ENCODE data around the gene PRPF6.

The PRPF6 gene

GRCh38 chr20:63945031-63945658, 35.8 kb upstream of the PRPF6 start:
- DNase-seq (ENCODE audit: low spot score) = no peak

GRCh38 chr20:63945921-63946920, 34.7 kb upstream of the PRPF6 start:
- no peak for DNase-seq (ENCODE audit: low spot score)

- DNase-seq (ENCODE audit: low spot score) = no peak
Measured at GRCh38 chr20:63946986-63947637, 33.8 kb upstream of the PRPF6 start.

- DNase-seq (ENCODE audit: low spot score) = peak; percentile 22
Measured at GRCh38 chr20:63947638-63948456, 33.1 kb upstream of the PRPF6 start.

- no peak for DNase-seq (ENCODE audit: low spot score)
Measured at GRCh38 chr20:63950701-63951397, 30.1 kb upstream of the PRPF6 start.

- no peak for DNase-seq (ENCODE audit: low spot score)
Measured at GRCh38 chr20:63951398-63952209, 29.3 kb upstream of the PRPF6 start.

- DNase-seq (ENCODE audit: low spot score) = no peak
Measured at GRCh38 chr20:63952210-63952535, 28.8 kb upstream of the PRPF6 start.

- DNase-seq (ENCODE audit: low spot score) = no peak
Measured at GRCh38 chr20:63952769-63953168, 28.2 kb upstream of the PRPF6 start.

GRCh38 chr20:63953764-63954429, 27.0 kb upstream of the PRPF6 start:
- no peak for DNase-seq (ENCODE audit: low spot score)

GRCh38 chr20:63955281-63955826, 25.6 kb upstream of the PRPF6 start:
- DNase-seq (ENCODE audit: low spot score) = peak; percentile 34

- DNase-seq (ENCODE audit: low spot score) = peak; percentile 89
Measured at GRCh38 chr20:63955827-63956663, 24.9 kb upstream of the PRPF6 start, which contains the start of gene UCKL1. TSS of gene UCKL1 (minus strand) at chr20:63956416. CDS start at chr20:63956372, 44 bp downstream.

GRCh38 chr20:63956664-63957003, 24.3 kb upstream of the PRPF6 start:
- no peak for DNase-seq (ENCODE audit: low spot score)

GRCh38 chr20:63957004-63957689, 23.8 kb upstream of the PRPF6 start:
- DNase-seq (ENCODE audit: low spot score) = peak; percentile 72

- DNase-seq (ENCODE audit: low spot score) = no peak
Measured at GRCh38 chr20:63957690-63958441, 23.1 kb upstream of the PRPF6 start.

- DNase-seq (ENCODE audit: low spot score) = no peak
Measured at GRCh38 chr20:63958471-63958870, 22.5 kb upstream of the PRPF6 start.

GRCh38 chr20:63958964-63959698, 21.8 kb upstream of the PRPF6 start:
- no peak for DNase-seq (ENCODE audit: low spot score)

- DNase-seq (ENCODE audit: low spot score) = no peak
Measured at GRCh38 chr20:63959699-63960075, 21.2 kb upstream of the PRPF6 start.

Data from CD4-positive, alpha-beta T cell treated with Interleukin-2 at 100 ng/mL for 4 hours (primary cell).